GM12892 (cell line): ENCODE measurements around the gene OTUD5.

Source experiments
- POLR2A ChIP-seq: IDR thresholded peaks from 2 replicates; pipeline ENCODE4 v1.6.1; 2011; ENCODE audit warnings: low read depth, low read length, control low read depth
- POLR2AphosphoS5 ChIP-seq: IDR thresholded peaks from 2 replicates; pipeline ENCODE4 v1.6.1; 2011; ENCODE audit warnings: low read depth, low read length, control low read depth
- TAF1 ChIP-seq: IDR thresholded peaks from 2 replicates; pipeline ENCODE4 v1.6.1; 2011; ENCODE audit warnings: low read depth, mild to moderate bottlenecking, control low read depth, low read length, borderline replicate concordance

- TF ChIP-seq POLR2AphosphoS5 (no peak), POLR2A (no peak), TAF1 (no peak)
Observed at GRCh38 chrX:48966796-48967579, 9.6 kb upstream of the OTUD5 start.
